HEK293 (cell line): ENCODE measurements around the gene ZCCHC24.
A peak's percentile ranks its signal among the peaks of the same experiment; 100 is the strongest.

Experiments used
- CTCF ChIA-PET: fragments of 350-600 bp; formaldehyde crosslinking; extraction: SDS; loops from one replicate; lab custom pipeline; 2021; ENCODE audit warnings: antibody characterized with exemption; lab: Yijun Ruan, JAX
- POLR2A ChIA-PET: fragments of 300-600 bp; formaldehyde crosslinking; extraction: SDS; loops from one replicate; lab custom pipeline; 2020; ENCODE audit warnings: antibody characterized with exemption, inconsistent platforms; lab: Yijun Ruan, JAX
- H3K27ac ChIP-seq: fragments of 200-500 bp; sonication (Bioruptor generic); 2 replicates; pipeline ENCODE4 v1.5.1; 2014; ENCODE audit warnings: low read depth, low read length, control low read depth, inconsistent platforms; ENCODE audit errors: extremely low read depth
- H3K36me3 ChIP-seq, 2 experiments: fragments of 200-500 bp in 1 of 2; sonication (Bioruptor generic) in 1 of 2; 1 replicate in 1 of 2; 2 replicates in 1 of 2; pipeline ENCODE4 v1.5.1; 2014 to 2017; ENCODE audit warnings: inconsistent platforms in 2 of 2, low read length in 2 of 2; ENCODE audit not compliant: control insufficient read depth in 2 of 2, insufficient read depth in 1 of 2
- H3K4me1 ChIP-seq: fragments of 200-500 bp; sonication (Bioruptor generic); 2 replicates; pipeline ENCODE4 v1.5.1; 2014; ENCODE audit warnings: mild to moderate bottlenecking, low read length, inconsistent platforms; ENCODE audit not compliant: control insufficient read depth, insufficient read depth
- H3K4me3 ChIP-seq: 2 replicates; pipeline ENCODE4 v1.5.1; 2011; ENCODE audit warnings: low read depth, mild to moderate bottlenecking, control low read depth, low read length, moderate library complexity
- H3K9me3 ChIP-seq: fragments of 200-500 bp; sonication (Bioruptor generic); 2 replicates; pipeline ENCODE4 v1.5.1; 2014; ENCODE audit warnings: low read depth, low read length, inconsistent platforms; ENCODE audit not compliant: control insufficient read depth, insufficient read depth
- GLIS1 ChIP-seq: fragments of 450-650 bp; formaldehyde crosslinking; IDR thresholded peaks from 2 replicates; pipeline ENCODE4 v1.5.1; 2016; ENCODE audit warnings: missing biosample characterization, missing genetic modification characterization
- KLF1 ChIP-seq: fragments of 450-650 bp; formaldehyde crosslinking; IDR thresholded peaks from 2 replicates; pipeline ENCODE4 v1.5.1; 2016; ENCODE audit warnings: missing biosample characterization, missing genetic modification characterization
- KLF7 ChIP-seq: fragments of 450-650 bp; formaldehyde crosslinking; IDR thresholded peaks from 2 replicates; pipeline ENCODE4 v1.5.1; 2016; ENCODE audit warnings: missing biosample characterization, missing genetic modification characterization, borderline replicate concordance
- KLF8 ChIP-seq: fragments of 450-650 bp; formaldehyde crosslinking; IDR thresholded peaks from 2 replicates; pipeline ENCODE4 v1.5.1; 2016; ENCODE audit warnings: missing biosample characterization, missing genetic modification characterization
- PATZ1 ChIP-seq: fragments of 450-650 bp; formaldehyde crosslinking; IDR thresholded peaks from 2 replicates; pipeline ENCODE4 v1.5.1; 2016; ENCODE audit warnings: missing biosample characterization, missing genetic modification characterization
- PRDM2 ChIP-seq: fragments of 450-650 bp; formaldehyde crosslinking; IDR thresholded peaks from 2 replicates; pipeline ENCODE4 v1.5.1; 2016; ENCODE audit warnings: missing biosample characterization, missing genetic modification characterization, borderline replicate concordance
- RBAK ChIP-seq: fragments of 450-650 bp; formaldehyde crosslinking; IDR thresholded peaks from 2 replicates; pipeline ENCODE4 v1.5.1; 2016; ENCODE audit warnings: missing biosample characterization, missing genetic modification characterization
- SETDB1 ChIP-seq: IDR thresholded peaks from one replicate; pipeline ENCODE4 v1.6.1; 2017; ENCODE audit warnings: mild to moderate bottlenecking, low read length, moderate library complexity, mixed read lengths; ENCODE audit not compliant: insufficient read length
- SP3 ChIP-seq: fragments of 450-650 bp; formaldehyde crosslinking; IDR thresholded peaks from 2 replicates; pipeline ENCODE4 v1.5.1; 2016; ENCODE audit warnings: missing biosample characterization, missing genetic modification characterization
- ZBTB1 ChIP-seq: fragments of 450-650 bp; formaldehyde crosslinking; IDR thresholded peaks from 2 replicates; pipeline ENCODE4 v1.5.1; 2016; ENCODE audit warnings: missing biosample characterization, missing genetic modification characterization
- ZNF121 ChIP-seq: fragments of 450-650 bp; formaldehyde crosslinking; IDR thresholded peaks from 2 replicates; pipeline ENCODE4 v1.5.1; 2016; ENCODE audit warnings: missing biosample characterization, missing genetic modification characterization
- ZNF324 ChIP-seq: fragments of 450-650 bp; formaldehyde crosslinking; IDR thresholded peaks from 2 replicates; pipeline ENCODE4 v1.5.1; 2016; ENCODE audit warnings: missing biosample characterization, missing genetic modification characterization
- ZNF510 ChIP-seq: fragments of 450-650 bp; formaldehyde crosslinking; IDR thresholded peaks from 2 replicates; pipeline ENCODE4 v1.5.1; 2018; ENCODE audit warnings: mild to moderate bottlenecking, missing genetic modification characterization, missing biosample characterization; ENCODE audit not compliant: insufficient replicate concordance
- ZNF529 ChIP-seq: fragments of 450-650 bp; formaldehyde crosslinking; IDR thresholded peaks from 2 replicates; pipeline ENCODE4 v1.5.1; 2017; ENCODE audit warnings: missing genetic modification characterization, missing biosample characterization; ENCODE audit not compliant: insufficient replicate concordance
- ZNF558 ChIP-seq: fragments of 450-650 bp; formaldehyde crosslinking; IDR thresholded peaks from 2 replicates; pipeline ENCODE4 v1.5.1; 2016; ENCODE audit warnings: missing biosample characterization, missing genetic modification characterization
- ZNF571 ChIP-seq: fragments of 450-650 bp; formaldehyde crosslinking; IDR thresholded peaks from 2 replicates; pipeline ENCODE4 v1.5.0; 2017; ENCODE audit warnings: missing biosample characterization, missing genetic modification characterization
- ZNF621 ChIP-seq: fragments of 450-650 bp; formaldehyde crosslinking; IDR thresholded peaks from 2 replicates; pipeline ENCODE4 v1.5.1; 2017; ENCODE audit warnings: missing biosample characterization, missing genetic modification characterization
- ZNF629 ChIP-seq: fragments of 450-650 bp; formaldehyde crosslinking; IDR thresholded peaks from 2 replicates; pipeline ENCODE4 v1.5.1; 2017; ENCODE audit warnings: missing biosample characterization, missing genetic modification characterization
- ZNF654 ChIP-seq: fragments of 450-650 bp; formaldehyde crosslinking; IDR thresholded peaks from 2 replicates; pipeline ENCODE4 v1.5.1; 2016; ENCODE audit warnings: low read depth, missing biosample characterization, missing genetic modification characterization
- ZNF677 ChIP-seq: fragments of 450-650 bp; IDR thresholded peaks from 2 replicates; pipeline ENCODE4 v1.5.0; 2018; ENCODE audit warnings: missing biosample characterization, mild to moderate bottlenecking, missing genetic modification characterization, moderate library complexity
- ZNF777 ChIP-seq: fragments of 450-650 bp; formaldehyde crosslinking; IDR thresholded peaks from 2 replicates; pipeline ENCODE4 v1.5.1; 2017; ENCODE audit warnings: missing biosample characterization, missing genetic modification characterization, borderline replicate concordance
- ZSCAN16 ChIP-seq: fragments of 450-650 bp; formaldehyde crosslinking; IDR thresholded peaks from 2 replicates; pipeline ENCODE4 v1.5.1; 2016; ENCODE audit warnings: missing biosample characterization, missing genetic modification characterization
- TF ChIP-seq, protein P1 (sequence below): fragments of 450-650 bp; formaldehyde crosslinking; IDR thresholded peaks from 2 replicates; pipeline ENCODE4 v1.5.1; 2016; ENCODE audit warnings: missing biosample characterization, missing genetic modification characterization, borderline replicate concordance

Gene ZCCHC24

DNA sequence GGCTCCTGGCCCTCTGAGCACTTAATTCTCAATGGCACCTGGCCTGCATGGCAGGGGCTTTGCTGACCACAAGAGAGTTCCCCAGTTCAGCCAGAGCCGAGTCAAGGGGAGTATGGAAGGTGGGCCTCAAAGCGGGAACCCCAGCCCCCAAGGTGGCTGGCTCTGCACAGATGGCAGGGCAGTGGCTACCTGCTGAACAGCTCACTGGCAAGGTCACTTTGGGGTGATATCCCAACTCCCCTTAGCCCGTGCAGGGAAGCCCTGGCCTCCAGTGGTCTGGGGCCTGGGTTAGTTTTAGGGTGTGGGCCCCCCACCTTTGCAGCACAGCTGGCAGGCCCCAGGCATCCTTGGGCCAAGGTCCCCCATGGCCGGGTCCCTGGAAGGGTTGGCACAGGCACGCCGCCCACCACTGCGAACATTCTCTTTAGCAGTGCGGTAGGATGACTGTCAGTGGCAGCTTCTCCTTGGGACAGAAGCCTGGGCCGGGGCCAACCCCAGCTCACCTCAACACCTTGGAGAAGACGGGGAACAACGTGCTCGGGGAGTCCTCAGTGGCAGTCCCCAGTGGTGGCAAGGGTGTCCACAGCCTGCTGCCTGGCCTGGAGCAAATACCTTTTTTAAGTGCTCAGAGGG, 61.3 kb downstream of the ZCCHC24 start:
- no peaks in the 10 kb centered on the region for H3K36me3 ChIP-seq
- no peak overlapping the region for H3K27ac ChIP-seq
- H3K4me1 ChIP-seq: peaks cover 4% of the 10 kb centered on the region
- no peaks in the 10 kb centered on the region for H3K9me3 ChIP-seq
- POLR2A ChIA-PET: no interaction called here
- CTCF ChIA-PET: interaction anchor here (1.3 to 2.7 kb wide), 2 partner anchors 10 to 16 kb away, joined by 5 to 11 read pairs; no protein-coding TSS in a partner anchor
- no peak overlapping the region for H3K4me3 ChIP-seq
- TF ChIP-seq ZNF529 (no peak), KLF1 (no peak), PATZ1 (no peak), ZNF558 (tag by site-specific recombination) (no peak), ZNF324 (no peak), ZNF654 (tag by site-specific recombination) (no peak), ZNF510 (no peak), ZNF121 (tag by site-specific recombination) (no peak), ZBTB1 (no peak), ZSCAN16 (no peak), SP3 (no peak), ZNF777 (tag by site-specific recombination) (no peak), ZNF571 (tag by site-specific recombination) (no peak), RBAK (no peak)
- TF ChIP-seq, protein P1, sequence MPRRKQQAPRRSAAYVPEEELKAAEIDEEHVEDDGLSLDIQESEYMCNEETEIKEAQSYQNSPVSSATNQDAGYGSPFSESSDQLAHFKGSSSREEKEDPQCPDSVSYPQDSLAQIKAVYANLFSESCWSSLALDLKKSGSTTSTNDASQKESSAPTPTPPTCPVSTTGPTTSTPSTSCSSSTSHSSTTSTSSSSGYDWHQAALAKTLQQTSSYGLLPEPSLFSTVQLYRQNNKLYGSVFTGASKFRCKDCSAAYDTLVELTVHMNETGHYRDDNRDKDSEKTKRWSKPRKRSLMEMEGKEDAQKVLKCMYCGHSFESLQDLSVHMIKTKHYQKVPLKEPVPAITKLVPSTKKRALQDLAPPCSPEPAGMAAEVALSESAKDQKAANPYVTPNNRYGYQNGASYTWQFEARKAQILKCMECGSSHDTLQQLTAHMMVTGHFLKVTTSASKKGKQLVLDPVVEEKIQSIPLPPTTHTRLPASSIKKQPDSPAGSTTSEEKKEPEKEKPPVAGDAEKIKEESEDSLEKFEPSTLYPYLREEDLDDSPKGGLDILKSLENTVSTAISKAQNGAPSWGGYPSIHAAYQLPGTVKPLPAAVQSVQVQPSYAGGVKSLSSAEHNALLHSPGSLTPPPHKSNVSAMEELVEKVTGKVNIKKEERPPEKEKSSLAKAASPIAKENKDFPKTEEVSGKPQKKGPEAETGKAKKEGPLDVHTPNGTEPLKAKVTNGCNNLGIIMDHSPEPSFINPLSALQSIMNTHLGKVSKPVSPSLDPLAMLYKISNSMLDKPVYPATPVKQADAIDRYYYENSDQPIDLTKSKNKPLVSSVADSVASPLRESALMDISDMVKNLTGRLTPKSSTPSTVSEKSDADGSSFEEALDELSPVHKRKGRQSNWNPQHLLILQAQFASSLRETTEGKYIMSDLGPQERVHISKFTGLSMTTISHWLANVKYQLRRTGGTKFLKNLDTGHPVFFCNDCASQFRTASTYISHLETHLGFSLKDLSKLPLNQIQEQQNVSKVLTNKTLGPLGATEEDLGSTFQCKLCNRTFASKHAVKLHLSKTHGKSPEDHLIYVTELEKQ (tag by site-specific recombination): no peak

DNA sequence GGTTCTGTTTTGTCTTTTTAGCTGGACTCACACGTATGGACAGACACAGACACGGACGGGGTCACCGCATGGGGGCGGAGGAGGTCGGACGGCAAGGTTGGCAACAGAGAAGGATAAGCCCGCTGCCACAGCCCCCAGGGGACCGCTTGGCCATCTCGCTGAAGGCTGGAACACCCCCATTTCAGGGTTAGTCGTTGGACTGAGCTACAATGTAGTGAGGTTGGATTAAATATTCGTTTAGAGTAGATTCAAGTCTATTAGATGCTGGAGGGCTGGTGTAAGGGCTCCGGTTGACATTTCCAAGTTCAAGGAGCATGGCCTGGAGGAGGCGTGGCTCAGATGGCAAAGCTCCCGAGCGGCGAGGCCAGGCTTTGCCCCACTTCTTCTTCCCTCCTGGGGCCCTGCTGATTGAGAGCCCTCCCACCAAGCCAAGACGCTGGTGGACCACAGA, 62.9 kb downstream of the ZCCHC24 start:
- POLR2A ChIA-PET: no interaction called here
- TF ChIP-seq GLIS1 (tag by site-specific recombination): peak; percentile 31; the same call in 1 of the 2 replicates
- no peak for TF ChIP-seq SETDB1
- no peak for TF ChIP-seq PRDM2 (tag by site-specific recombination)
- TF ChIP-seq KLF8 (tag by site-specific recombination): no peak
- no peak for TF ChIP-seq ZNF629 (tag by site-specific recombination)
- no peak for TF ChIP-seq KLF7 (tag by site-specific recombination)
- TF ChIP-seq ZNF121 (tag by site-specific recombination): no peak
- TF ChIP-seq ZNF677 (tag by site-specific recombination): no peak
- TF ChIP-seq ZNF621: no peak

More for the DNA sequence above, 62.9 kb downstream of the ZCCHC24 start:
- Histone ChIP-seq H3K36me3 (no peaks in the 10 kb centered on the region), H3K9me3 (no peaks in the 10 kb centered on the region), H3K4me3 (no peak overlapping the region), H3K27ac (no peak overlapping the region), H3K4me1 (peaks cover 4% of the 10 kb centered on the region)
- CTCF ChIA-PET: interaction anchor here (0.7 to 2.7 kb wide), 13 partner anchors 8 to 203 kb away, joined by 3 to 11 read pairs (median 3); no protein-coding TSS in a partner anchor
